Measurements from ENCODE around the gene STARD3. TPM values are rescaled to one million over a fixed set of nuclear protein-coding genes. Genes with fewer than 3 reads are reported as not detected.

Gene STARD3
- total and polyA plus RNA-seq, 10 donors, result 59.5 to 166 (median 100) TPM

DNA sequence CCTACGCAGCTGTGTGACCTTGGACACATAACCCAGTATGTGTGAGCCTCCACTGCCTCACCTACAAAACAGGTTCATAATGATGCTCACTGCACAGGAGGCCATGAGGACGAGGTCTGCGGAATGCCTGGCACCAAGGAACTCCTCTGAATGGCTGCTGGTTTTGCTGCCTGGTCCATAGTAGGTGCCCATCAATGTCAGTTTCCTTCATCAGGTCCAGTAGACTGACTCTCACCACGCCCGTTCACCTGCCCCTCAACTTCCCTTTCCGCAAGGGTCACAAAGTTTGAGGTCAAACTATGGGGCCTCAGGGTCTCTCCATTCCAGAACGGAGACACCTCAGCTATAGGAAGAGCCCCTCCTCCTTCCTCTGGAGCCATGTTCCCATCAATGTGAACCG lies 40.1 kb downstream of the STARD3 start:
- intact Hi-C loops (cut with DNase I; ENCODE audit: low total_unique reads), result no loop called here
- Histone ChIP-seq H3K4me1 (peaks cover 21 to 77% (median 63%) of the 10 kb centered on the region in 6 donors), H3K27me3 (replicated peaks in 1 of 7) (peaks cover 0 to 4% (median 0%) of the 10 kb centered on the region in 7 donors), H3K36me3 (peaks cover 0 to 17% (median 2%) of the 10 kb centered on the region in 6 donors), H3K4me3 (no peak overlapping the region), H3K27ac (peak overlapping the region in 4 of 8 donors; percentile 69 to 90 (median 80)), H3K9me3 (no peaks in the 10 kb centered on the region)
- no peak for DNase-seq
- TF ChIP-seq CTCF (IDR thresholded peaks at IDR 0.05 in 8 of 11, conservative IDR thresholded peaks at IDR 0.05 in 3 of 11), result no peak
- TF ChIP-seq POLR2AphosphoS5 (IDR thresholded peaks at IDR 0.05), result no peak
- TF ChIP-seq POLR2A (IDR thresholded peaks at IDR 0.05), result no peak
- WGBS, 5 donors, result 62 to 86% (median 80%) methylated on average over 7 to 8 of the region's 8 CpGs

GRCh38 chr17:39677542-39678339 lies 40.8 kb downstream of the STARD3 start:
- 69 to 75% (median 71%) methylated on average over 13 of the region's 13 CpGs for WGBS, 5 donors
- Histone ChIP-seq H3K27ac (peak overlapping the region in 6 of 8 donors; percentile 20 to 90 (median 74)), H3K36me3 (peaks cover 0 to 23% (median 2%) of the 10 kb centered on the region in 6 donors), H3K27me3 (replicated peaks in 1 of 7) (no peaks in the 10 kb centered on the region), H3K4me3 (no peak overlapping the region), H3K4me1 (peaks cover 21 to 74% (median 62%) of the 10 kb centered on the region in 6 donors), H3K9me3 (no peaks in the 10 kb centered on the region)
- intact Hi-C loops (cut with DNase I; ENCODE audit: low total_unique reads), result no loop called here
- peak; percentile 68 for DNase-seq
- TF ChIP-seq CTCF (IDR thresholded peaks at IDR 0.05 in 8 of 11, conservative IDR thresholded peaks at IDR 0.05 in 3 of 11) (no peak), POLR2AphosphoS5 (IDR thresholded peaks at IDR 0.05) (no peak), POLR2A (IDR thresholded peaks at IDR 0.05) (no peak)

GRCh38 chr17:39678340-39679116 lies 41.6 kb downstream of the STARD3 start:
- DNase-seq, result peak; percentile 73
- Histone ChIP-seq H3K9me3 (no peaks in the 10 kb centered on the region), H3K27ac (peak overlapping the region in 4 of 8 donors; percentile 78 to 90 (median 82)), H3K4me1 (peaks cover 21 to 74% (median 62%) of the 10 kb centered on the region in 6 donors), H3K36me3 (peaks cover 0 to 31% (median 7%) of the 10 kb centered on the region in 6 donors), H3K27me3 (replicated peaks in 1 of 7) (no peaks in the 10 kb centered on the region), H3K4me3 (no peak overlapping the region)
- TF ChIP-seq POLR2AphosphoS5 (IDR thresholded peaks at IDR 0.05) (no peak), CTCF (IDR thresholded peaks at IDR 0.05 in 8 of 11, conservative IDR thresholded peaks at IDR 0.05 in 3 of 11) (no peak), POLR2A (IDR thresholded peaks at IDR 0.05) (no peak)
- intact Hi-C loops (cut with DNase I; ENCODE audit: low total_unique reads), result no loop called here
- 87 to 96% (median 90%) methylated on average over 9 to 13 of the region's 13 CpGs for WGBS, 5 donors

Measured in spleen (tissue), 11 donors.